K562 (cell line): ENCODE measurements around the gene CFD. TPM values are rescaled to one million over a fixed set of nuclear protein-coding genes. Genes with fewer than 3 reads are reported as not detected.
A peak's percentile ranks its signal among the peaks of the same experiment; 100 is the strongest.

ENCODE experiments used
- ATF6 ChIP-seq: sonication (generic); formaldehyde crosslinking; IDR thresholded peaks from 2 replicates; pipeline ENCODE4 v1.4.0; 2020; ENCODE audit warnings: mild to moderate bottlenecking, missing genetic modification reagents
- DLX4 ChIP-seq: fragments of 250-450 bp; sonication (Bioruptor Pico); IDR thresholded peaks from 2 replicates; pipeline ENCODE4 v1.6.1; 2021; ENCODE audit warnings: mild to moderate bottlenecking
- E4F1 ChIP-seq: fragments of 250-450 bp; sonication (Bioruptor Pico); IDR thresholded peaks from 2 replicates; pipeline ENCODE4 v1.5.0; 2021; ENCODE audit warnings: mild to moderate bottlenecking, borderline replicate concordance
- ETS1 ChIP-seq: conservative IDR thresholded peaks from 2 replicates; pipeline ENCODE4 v1.6.1; 2011; ENCODE audit warnings: low read depth, mild to moderate bottlenecking, low read length; ENCODE audit not compliant: control insufficient read depth
- GTF2F1 ChIP-seq: IDR thresholded peaks from 2 replicates; pipeline ENCODE4 v1.6.1; 2011; ENCODE audit warnings: low read depth, low read length, improper control_type of control experiment
- MLLT1 ChIP-seq, 2 experiments: fragments of 450-650 bp; IDR thresholded peaks; 2 replicates each; pipeline ENCODE4 v1.6.1; 2016
- PHB ChIP-seq: fragments of 250-450 bp; sonication (Bioruptor Pico); IDR thresholded peaks from 2 replicates; pipeline ENCODE4 v1.5.0; 2021
- THAP12 ChIP-seq: fragments of 250-450 bp; sonication (Bioruptor Pico); IDR thresholded peaks from 2 replicates; pipeline ENCODE4 v1.9.0; 2021; ENCODE audit warnings: mild to moderate bottlenecking, inconsistent platforms
- TOE1 ChIP-seq, 2 experiments: fragments of 450-650 bp in 1 of 2; sonication (generic) in 1 of 2; formaldehyde crosslinking in 1 of 2; IDR thresholded peaks; 2 replicates each; pipeline versions ENCODE4 v1.7.1 to v1.8.0; 2016 to 2022; ENCODE audit warnings: borderline replicate concordance in 2 of 2, mild to moderate bottlenecking in 2 of 2, antibody characterized with exemption in 1 of 2, inconsistent platforms in 1 of 2, low read depth in 1 of 2, missing genetic modification reagents in 1 of 2, moderate library complexity in 1 of 2
- ZKSCAN1 ChIP-seq: fragments of 150-350 bp; IDR thresholded peaks from 2 replicates; pipeline ENCODE4 v1.6.1; 2016; ENCODE audit warnings: low read depth, low read length
- ZNF24 ChIP-seq: fragments of 450-650 bp; IDR thresholded peaks from 2 replicates; pipeline ENCODE4 v1.6.1; 2016
- ZNF282 ChIP-seq: sonication (generic); formaldehyde crosslinking; IDR thresholded peaks from 2 replicates; pipeline ENCODE4 v1.8.1; 2023; ENCODE audit warnings: missing genetic modification reagents
- ZNF316 ChIP-seq: fragments of 450-650 bp; IDR thresholded peaks from 2 replicates; pipeline ENCODE4 v1.6.1; 2016
- ZNF449 ChIP-seq: fragments of 250-450 bp; sonication (Bioruptor Pico); IDR thresholded peaks from 2 replicates; pipeline ENCODE4 v1.8.0; 2022; ENCODE audit warnings: moderate library complexity, mild to moderate bottlenecking, inconsistent platforms
- polyA plus RNA-seq, 8 experiments: library from polyadenylated mRNA; depleted of rRNA in 4 of 8; stranded (reverse) in 5 of 8; unstranded in 3 of 8; fragments of >200 nt; fragmentation: Nextera tagmentation in 2 of 8; fragmentation: Illumina TruSeq in 1 of 8; extraction: Ambion mirVana in 2 of 8; extraction: Trizol in 1 of 8; gene quantifications; 2 replicates each; pipeline versions ENCODE4 v1.2.1 to v1.2.3, GENCODE V29; 2011 to 2014; ENCODE audit warnings: inconsistent platforms in 1 of 8, missing spikeins in 1 of 8
- total RNA-seq, 7 experiments: library from RNA; depleted of rRNA in 6 of 7; stranded (reverse); fragments of >200 nt in 6 of 7; fragmentation: Illumina TruSeq in 2 of 7; extraction: Trizol in 2 of 7; gene quantifications; 2 replicates each; pipeline versions ENCODE4 v1.2.1 to v1.2.3, GENCODE V29; 2011 to 2021; ENCODE audit warnings: low replicate concordance in 1 of 7

CFD gene
- total and polyA plus RNA-seq, 9 of the 15 experiments (the other 6 are each of a cell fraction or from before 2014, with no cell fraction given): 0.52 to 59.4 (median 7.6) TPM

GRCh38 chr19:813219-814151 lies 46.0 kb upstream of the CFD start (continued):
- TF ChIP-seq MLLT1 (IDR thresholded peaks at IDR 0.05) (no peak), ZKSCAN1 (no peak), ZNF316 (peak; percentile 29; the same call in 1 of the 2 replicates), ETS1 (no peak), ZNF24 (no peak), ZNF282 (CRISPR knock-in tag) (no peak), E4F1 (no peak), THAP12 (CRISPR knock-in tag) (no peak), TOE1 (IDR thresholded peaks at IDR 0.05; ENCODE audit: borderline replicate concordance) (no peak), TOE1 (CRISPR knock-in tag; IDR thresholded peaks at IDR 0.05; ENCODE audit: borderline replicate concordance, low read depth) (no peak), DLX4 (CRISPR knock-in tag) (no peak), ZNF449 (no peak), ATF6 (CRISPR knock-in tag) (no peak), PHB (CRISPR knock-in tag) (no peak), GTF2F1 (no peak)
